GM19455 (cell line): ENCODE data around the gene TEPSIN.
A peak's percentile ranks its signal among the peaks of the same experiment; 100 is the strongest.

Source experiments
- ATAC-seq: cut with Tn5 transposase; IDR thresholded peaks from one replicate; pipeline ENCODE4 v1.9.1; 2021; ENCODE audit not compliant: unreplicated experiment

TEPSIN gene

GRCh38 chr17:81250286-81251093 is 11.6 kb upstream of the TEPSIN start:
- ATAC-seq: no peak

DNA sequence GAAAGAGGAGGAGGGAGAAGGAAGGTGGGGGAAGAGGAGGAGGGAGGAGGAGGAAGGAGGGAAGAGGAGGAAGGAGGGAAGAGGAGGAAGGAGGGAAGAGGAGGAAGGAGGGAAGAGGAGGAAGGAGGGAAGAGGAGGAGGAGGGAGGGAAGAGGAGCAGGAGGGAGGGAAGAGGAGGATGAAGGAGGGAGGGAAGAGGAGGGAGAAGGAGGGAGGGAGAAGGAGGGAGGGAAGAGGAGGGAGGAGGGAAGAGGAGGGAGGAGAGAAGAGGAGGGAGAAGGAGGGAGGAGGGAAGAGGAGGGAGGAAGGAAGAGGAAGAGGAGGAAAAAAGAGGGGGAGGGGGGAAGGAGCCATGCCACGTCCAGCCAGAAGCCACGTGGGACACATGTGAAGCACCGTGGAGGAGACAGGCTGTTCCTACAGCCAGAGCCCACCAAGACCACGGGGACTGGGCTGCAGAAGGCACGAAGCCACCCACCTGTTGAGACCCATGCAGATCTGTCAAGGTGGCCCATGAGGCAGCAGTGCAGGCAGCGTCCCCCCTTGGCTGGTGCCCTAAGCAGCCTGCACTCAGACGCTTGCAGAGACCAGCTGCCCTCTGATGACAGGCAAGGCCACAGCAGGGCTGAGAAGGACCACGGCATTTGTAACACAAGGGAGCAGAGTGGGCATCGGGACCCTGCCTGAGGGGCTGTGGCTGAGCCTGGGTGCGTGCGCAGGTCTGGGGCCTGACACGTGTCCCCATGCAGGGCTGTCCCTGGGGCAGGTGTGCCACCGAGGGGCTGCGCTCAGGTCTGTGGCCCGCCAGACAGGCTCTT is 10.6 kb upstream of the TEPSIN start:
- ATAC-seq: no peak

GRCh38 chr17:81248649-81249048 is 9.8 kb upstream of the TEPSIN start:
- ATAC-seq: no peak

GRCh38 chr17:81247339-81247990 is 8.6 kb upstream of the TEPSIN start:
- no peak for ATAC-seq

DNA sequence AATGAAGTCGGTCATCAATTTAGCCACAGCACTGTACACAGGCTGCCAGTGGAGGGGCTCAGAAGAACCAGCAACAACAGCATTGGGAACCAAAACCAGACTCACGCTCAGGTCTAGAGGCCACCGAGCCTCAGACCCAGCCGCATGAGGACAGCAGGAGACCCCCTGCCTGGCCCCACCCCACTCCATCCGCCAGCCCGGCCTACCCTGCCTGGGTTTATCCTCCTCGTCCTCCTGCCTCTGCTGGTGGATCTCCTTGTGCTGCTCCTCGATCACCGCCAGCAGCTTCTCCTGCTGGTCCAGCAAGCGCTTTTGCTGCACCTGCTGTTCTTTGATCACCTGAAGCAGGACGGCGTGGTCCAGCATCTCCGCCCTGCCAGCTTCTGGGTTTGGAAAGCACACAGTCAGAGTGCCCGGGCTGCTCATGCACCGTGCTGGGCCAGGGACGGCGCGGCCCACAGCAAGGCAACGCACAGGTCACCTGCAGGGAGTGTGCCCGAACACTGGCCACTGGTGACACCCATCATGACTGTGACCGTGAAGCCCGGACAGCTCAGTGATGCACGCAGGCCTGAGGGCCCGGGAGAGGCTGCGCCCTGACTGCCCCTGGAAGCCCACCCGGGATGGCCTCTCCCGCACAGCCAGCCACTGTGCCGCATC is 8.0 kb upstream of the TEPSIN start:
- ATAC-seq: no peak

DNA sequence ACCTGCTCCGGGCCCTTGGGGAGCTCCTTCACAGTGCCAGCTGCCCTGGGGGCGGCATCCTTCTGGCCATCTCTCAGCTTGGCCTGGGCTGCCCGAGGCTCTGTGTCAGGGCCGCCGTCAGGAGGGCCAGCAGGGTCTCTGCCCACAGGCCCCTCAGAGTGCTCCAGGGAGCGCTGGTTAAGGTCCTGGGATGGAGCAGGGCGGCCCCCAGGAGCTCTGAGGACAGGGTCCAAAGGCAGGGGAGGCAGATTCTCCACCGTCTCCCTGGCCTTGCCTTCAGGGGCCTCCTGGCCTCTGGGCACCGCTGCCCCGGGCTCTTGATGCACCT is 7.5 kb upstream of the TEPSIN start:
- ATAC-seq: no peak

GRCh38 chr17:81245665-81246342 is 6.9 kb upstream of the TEPSIN start:
- ATAC-seq: no peak

- ATAC-seq: no peak
Measured at GRCh38 chr17:81245024-81245664, 6.3 kb upstream of the TEPSIN start.

DNA sequence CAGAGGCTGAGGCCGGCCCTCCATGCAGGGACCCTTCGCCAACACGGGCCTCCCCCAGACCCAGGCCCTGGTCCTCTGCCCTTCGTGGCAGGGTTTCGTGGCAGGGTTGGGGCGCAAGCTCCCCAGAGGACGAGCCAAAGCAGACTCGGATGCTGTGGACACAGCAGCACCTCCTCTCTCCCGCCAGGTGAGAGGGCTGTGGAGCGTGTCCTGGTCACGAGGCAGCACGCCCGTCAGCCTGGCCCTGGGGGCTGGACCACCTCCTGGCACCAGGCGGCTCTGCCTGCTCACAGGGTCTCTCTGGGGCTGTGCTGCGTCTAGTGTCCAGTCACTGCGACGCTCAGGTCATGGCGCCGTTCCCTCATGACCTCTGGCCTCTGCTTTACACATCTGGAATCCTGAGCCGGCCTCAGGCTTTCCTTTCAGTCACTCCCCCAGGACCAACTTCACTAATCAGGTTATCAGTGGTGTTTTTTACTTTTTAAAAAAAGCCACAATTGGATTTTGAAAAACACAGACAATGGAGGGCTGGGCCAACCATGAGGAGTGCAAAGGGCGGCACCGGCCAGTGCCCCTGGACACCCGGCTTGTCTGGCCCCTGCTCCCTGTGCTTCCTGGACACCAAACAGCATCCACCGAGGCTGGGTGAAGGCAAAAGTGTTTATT is 5.6 kb upstream of the TEPSIN start:
- no peak for ATAC-seq

GRCh38 chr17:81243333-81243664 is 4.4 kb upstream of the TEPSIN start:
- no peak for ATAC-seq

DNA sequence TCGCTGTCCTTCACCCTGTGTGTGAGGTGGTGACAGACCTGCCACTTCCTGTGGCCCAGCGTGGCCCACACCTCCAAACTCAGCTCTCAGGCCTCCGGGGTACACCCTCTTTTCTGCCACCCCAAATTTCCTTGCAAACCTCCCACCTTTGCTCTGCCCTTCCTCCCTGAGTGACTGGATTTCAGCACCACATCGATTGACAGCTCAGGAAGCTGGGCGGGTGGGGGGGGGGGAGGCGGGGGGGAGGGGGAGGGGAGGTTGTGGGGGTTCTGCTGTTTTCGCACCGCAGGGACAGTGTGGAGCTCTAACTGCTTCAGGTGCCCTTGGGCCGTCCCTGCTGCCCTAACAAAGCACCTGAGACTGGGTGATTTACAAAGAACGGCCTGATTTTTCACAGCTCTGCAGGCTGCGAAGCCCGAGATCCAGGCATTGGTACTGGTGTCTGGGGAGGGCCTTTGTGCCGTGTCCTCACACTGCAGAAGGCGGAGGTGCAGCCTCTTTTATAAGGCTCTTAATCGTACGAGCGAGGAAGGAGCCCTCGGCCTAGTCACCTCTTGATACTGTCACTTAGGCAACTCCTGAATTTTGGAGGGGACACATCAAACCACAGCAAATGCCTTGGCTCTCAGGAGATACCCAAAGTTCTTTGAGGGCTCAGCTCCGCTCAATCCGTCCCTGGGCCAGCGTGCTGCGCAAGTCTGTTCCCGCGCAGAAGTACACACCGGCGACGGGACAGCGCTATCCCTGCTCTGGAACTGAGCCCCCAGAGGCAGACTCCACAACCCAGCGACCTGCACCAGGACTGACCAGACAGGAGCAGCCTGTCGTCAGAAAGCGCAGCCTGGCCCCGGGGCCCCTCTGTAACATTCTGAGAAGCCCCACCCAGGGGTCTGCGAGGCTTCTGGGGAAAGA is 3.8 kb upstream of the TEPSIN start:
- no peak for ATAC-seq

GRCh38 chr17:81241648-81242420 is 3.0 kb upstream of the TEPSIN start:
- ATAC-seq: no peak

DNA sequence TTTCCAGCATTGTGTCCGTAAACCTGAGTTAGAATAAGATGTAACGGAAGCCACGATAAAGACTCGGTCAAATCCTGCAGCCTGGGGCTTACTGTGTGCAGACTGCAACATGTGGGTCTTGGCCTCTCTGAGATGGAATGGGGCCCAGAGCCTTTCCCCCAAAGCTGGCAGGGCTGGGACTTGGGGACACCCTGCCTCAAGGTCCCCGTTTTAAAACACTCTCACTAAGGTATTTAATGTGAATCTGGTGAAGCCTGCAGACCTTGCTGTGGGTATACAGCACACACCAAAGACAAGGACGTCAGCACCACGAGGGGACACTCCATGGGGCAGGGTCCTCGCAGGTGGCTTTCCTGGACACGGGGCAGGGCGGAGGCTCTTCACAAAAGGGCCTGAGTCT is 2.3 kb upstream of the TEPSIN start:
- no peak for ATAC-seq

DNA sequence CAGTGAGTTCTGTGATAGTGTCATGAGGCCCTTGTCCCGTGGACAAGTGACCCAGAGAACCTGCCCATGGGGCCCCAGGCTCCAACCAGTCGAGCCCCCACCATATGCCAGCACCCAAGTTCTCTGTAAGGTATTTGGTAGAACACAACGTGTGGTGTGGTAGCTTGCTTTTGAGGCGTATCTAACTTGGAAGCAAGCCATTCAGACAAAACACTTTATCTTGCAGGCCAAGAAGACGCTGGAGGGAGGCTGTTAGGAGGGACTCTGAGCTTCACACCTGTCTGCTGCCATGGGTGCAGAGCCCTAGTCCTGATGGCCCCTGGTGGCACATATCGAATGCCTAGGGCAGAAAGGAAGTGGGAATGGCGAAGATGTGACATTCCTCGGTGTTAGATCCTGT is 1.9 kb upstream of the TEPSIN start:
- ATAC-seq: no peak

DNA sequence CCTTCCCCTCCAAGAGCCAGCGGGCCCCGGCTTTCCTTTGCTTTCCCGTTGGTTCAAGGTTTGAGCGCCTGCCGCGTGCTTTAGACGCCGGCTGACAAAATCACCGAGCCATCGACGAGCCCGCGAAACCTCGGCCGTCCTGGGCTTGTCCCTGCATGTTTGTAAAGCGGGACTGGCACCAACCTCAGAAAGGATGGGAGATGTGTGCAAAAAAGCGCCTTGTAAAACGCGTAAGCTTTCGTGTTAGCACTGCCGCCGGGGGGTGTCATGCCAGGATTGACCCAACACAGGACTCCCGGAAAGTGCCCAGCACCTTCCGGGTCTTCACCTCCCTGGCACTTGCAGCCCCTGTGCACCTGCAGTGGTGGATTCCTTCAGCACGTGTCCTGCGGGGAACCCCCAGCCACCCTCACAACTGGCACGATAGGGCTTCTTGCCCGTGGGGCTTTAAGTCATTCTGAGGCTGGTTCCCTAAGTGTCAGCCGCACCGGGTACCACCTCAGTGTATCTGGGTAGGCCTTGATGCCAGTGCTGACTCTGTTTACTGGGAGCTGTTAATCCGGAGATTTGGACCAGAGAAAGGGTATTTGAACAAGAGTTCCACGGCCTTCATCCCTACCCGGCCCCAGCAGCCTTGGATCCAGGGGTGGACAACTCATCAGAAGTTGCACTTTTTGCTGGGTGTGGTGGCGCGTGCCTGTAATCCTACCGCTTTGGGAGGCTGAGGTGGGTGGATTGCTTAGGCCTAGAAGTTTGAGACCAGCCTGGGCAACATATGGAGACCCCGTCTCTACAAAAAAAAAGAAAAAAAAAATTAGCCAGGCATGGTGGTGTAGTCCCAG is 1.1 kb upstream of the TEPSIN start:
- ATAC-seq: no peak

GRCh38 chr17:81238490-81238814 is 403 bp downstream of the TEPSIN start:
- ATAC-seq: peak; percentile 4
